HG02884 (cell line): ENCODE results near the gene QPCT.
A peak's percentile ranks its signal among the peaks of the same experiment; 100 is the strongest.
"Not testable (repeated sequence)": the region's sequence is repeated elsewhere in the genome, so short reads cannot be mapped to it uniquely, and the experiment has no call there.

Experiments used
- ATAC-seq: cut with Tn5 transposase; IDR thresholded peaks from one replicate; pipeline ENCODE4 v1.9.1; 2021; ENCODE audit warnings: mild to moderate bottlenecking, moderate library complexity; ENCODE audit not compliant: unreplicated experiment

The QPCT gene

GRCh38 chr2:37344453-37345361, at the start of gene QPCT:
Gene QPCT, plus strand, starts transcription at chr2:37344630. Its CDS starts 102 bp downstream, at chr2:37344732.
- no peak for ATAC-seq

GRCh38 chr2:37294858-37295257, 49.6 kb upstream of the QPCT start:
- not testable (repeated sequence) for ATAC-seq

- no peak for ATAC-seq
These were observed 48.9 kb upstream of the QPCT start for GRCh38 chr2:37295469-37296073.

DNA sequence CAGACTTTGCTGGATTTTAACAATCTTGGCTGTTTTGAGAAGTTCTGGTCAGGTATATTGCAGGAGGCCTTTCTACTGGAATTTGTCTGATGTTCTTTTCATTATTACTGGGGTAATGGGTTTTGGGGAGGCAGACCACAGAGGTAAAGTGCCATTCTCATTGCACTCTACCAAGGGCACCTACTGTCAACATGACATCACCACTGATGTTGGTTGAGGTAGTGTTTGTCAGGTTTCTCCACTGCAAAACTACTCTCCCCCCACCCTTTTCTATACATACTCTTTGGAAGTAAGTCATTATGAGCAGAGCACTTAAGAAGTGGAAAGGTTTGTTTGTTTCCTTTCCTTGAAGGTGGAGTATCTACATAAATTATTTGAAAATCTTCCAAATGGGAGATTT, 46.8 kb upstream of the QPCT start:
- no peak for ATAC-seq

DNA sequence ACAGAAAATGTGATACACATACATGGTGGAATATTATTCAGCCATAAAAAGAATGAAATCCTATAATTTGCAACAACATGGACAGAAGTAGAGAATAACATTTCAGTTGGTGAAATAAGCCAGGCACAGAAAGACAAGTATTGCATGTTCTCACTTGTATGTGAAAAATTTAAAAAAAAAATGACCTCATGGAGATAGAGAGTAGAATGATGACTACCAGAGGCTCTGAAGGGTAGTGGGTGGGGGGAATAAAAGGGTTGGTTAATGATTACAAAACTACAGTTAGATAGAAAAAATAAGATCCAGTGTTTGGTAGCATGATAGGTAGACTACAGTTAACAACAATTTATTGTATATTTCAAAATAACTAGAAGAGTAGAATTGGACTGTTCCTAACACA, 44.3 kb upstream of the QPCT start:
- no peak for ATAC-seq

GRCh38 chr2:37300578-37300977, 43.9 kb upstream of the QPCT start:
- ATAC-seq, result no peak

DNA sequence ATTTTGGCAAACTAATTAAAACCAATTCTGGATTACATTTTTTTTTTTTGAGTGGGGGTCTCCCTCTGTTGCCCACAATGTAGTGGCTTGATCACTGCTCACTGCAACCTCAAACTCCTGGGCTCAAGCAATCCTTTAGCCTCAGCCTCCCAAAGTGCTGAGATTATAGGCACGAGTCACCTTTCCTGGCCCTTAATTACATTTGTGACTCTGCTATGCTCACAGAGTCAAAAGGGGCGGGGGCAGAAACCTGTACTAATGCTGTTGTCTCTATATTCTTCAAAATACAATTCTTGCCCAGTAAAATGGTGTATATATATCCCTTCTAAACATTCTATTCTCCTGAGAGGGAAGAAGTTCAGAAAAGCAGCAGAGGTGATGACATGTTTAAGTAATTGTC, 43.0 kb upstream of the QPCT start:
- ATAC-seq, result no peak

- ATAC-seq, result no peak
These were observed 41.7 kb upstream of the QPCT start for GRCh38 chr2:37302701-37303252.

DNA sequence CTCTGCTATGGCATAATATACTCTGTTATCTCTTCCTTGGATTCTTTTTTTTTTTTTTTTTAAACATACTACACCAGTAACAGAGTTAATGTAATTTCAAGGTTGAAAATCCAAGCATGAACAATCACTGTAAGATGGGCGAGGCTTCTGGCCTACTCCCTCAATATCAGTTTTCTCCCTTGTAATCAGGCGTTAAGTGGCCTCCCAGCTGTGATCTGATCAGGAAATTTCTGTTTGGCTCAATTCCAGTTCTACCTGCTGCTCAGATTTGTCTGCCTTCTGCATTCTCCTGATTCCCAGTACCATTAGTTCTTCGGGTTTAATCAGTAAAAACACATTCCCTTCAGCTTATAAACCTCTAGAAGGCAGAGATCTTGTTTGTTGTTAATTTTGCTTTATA, 38.4 kb upstream of the QPCT start:
- no peak for ATAC-seq

GRCh38 chr2:37307500-37307899, 36.9 kb upstream of the QPCT start:
- no peak for ATAC-seq

GRCh38 chr2:37315364-37315763, 29.1 kb upstream of the QPCT start:
- ATAC-seq, result no peak

- no peak for ATAC-seq
These were observed 28.2 kb upstream of the QPCT start for GRCh38 chr2:37316181-37316580.

- no peak for ATAC-seq
These were observed 26.7 kb upstream of the QPCT start for GRCh38 chr2:37317746-37318145.

GRCh38 chr2:37318401-37318800, 26.0 kb upstream of the QPCT start:
- peak; percentile 76 for ATAC-seq

DNA sequence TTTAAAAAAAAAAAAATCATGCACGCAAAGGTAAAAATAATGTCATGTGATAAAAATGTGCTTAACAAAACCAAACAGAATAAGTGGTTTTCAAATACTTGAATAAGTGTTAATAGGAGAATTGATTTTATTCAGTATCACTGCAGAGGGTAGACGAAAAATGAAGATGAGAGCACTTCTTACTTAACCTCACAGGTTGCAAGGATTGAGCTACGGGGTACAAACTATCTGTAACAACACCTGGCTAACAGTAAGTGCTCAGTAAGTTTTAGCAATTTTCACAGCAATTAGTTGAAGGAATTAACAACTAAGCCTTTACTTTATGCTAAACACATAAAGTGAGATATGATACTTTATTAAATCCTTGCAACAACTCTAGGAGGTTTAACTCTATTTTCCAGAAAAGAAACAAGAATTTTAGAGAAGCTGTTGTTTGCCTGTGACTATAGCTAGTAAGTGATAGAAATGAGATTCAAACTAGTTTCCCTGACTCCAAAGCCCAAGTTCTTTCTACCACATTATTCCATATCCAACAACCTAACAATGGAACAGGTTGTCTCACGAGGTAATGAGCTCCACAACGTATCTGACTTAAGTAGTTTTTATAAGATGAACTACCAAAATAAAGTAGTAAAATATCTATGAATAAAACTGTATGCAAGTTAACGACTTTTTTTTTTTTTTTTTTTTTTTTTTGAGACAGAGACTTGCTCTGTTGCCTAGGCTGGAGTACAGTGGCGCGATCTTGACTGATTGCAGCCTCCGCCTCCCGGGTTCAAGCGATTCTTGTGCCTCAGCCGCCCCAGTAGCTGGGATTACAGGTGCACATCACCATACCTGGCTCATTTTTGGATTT, 24.4 kb upstream of the QPCT start:
- no peak for ATAC-seq

- ATAC-seq, result no peak
These were observed 23.3 kb upstream of the QPCT start for GRCh38 chr2:37321029-37321682.

DNA sequence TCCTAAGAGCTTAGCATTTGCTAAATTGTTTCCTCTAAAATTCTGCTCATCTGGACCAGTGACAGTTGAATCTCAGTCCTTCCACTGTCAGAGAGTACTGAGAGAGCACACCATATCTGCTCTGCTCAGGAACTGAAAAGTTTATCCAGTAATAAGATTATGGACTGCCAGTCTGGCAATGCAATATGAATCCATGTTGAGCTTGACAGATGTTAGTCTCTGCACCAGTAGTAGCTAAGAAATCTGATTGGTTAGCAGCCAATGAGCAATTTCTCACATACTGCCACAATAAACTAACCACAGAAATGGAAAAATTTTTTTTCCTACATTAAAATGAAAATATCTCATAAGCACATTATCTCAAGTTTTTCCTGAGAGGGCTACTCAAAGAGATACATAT, 22.1 kb upstream of the QPCT start:
- ATAC-seq, result no peak

- no peak for ATAC-seq
These were observed 21.2 kb upstream of the QPCT start for GRCh38 chr2:37323176-37323780.

GRCh38 chr2:37323781-37324535, 20.5 kb upstream of the QPCT start:
- ATAC-seq, result peak; percentile 24

DNA sequence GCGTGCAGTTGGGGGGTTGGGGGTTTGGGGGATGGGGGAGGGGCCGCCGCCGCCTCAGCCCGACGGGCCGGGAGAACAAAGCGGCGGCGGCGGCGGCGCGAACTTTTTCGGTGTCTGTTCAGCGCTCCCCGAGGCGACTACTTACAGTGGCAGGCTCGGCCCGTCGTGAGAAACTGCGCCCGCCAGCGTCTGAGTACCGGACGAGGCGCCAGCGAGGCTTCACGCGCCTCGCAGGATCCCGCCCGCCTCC, 20.0 kb upstream of the QPCT start:
- no peak for ATAC-seq
